Stimulated activated CD8-positive, alpha-beta memory T cell treated with anti-CD3 and anti-CD28 coated beads, Interleukin-12 subunit alpha, Interleukin-12 subunit beta, amount 100 ng/mL, for 24 hours (primary cell): ENCODE measurements around the gene TNFRSF6B.
"Not testable (repeated sequence)": the region's sequence is repeated elsewhere in the genome, so short reads cannot be mapped to it uniquely, and the experiment has no call there.

Experiments used
- DNase-seq: peaks from one replicate; pipeline ENCODE4 v3.0.0-alpha.2; 2020; ENCODE audit errors: extremely low read depth

Gene TNFRSF6B, protein sequence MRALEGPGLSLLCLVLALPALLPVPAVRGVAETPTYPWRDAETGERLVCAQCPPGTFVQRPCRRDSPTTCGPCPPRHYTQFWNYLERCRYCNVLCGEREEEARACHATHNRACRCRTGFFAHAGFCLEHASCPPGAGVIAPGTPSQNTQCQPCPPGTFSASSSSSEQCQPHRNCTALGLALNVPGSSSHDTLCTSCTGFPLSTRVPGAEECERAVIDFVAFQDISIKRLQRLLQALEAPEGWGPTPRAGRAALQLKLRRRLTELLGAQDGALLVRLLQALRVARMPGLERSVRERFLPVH

DNA sequence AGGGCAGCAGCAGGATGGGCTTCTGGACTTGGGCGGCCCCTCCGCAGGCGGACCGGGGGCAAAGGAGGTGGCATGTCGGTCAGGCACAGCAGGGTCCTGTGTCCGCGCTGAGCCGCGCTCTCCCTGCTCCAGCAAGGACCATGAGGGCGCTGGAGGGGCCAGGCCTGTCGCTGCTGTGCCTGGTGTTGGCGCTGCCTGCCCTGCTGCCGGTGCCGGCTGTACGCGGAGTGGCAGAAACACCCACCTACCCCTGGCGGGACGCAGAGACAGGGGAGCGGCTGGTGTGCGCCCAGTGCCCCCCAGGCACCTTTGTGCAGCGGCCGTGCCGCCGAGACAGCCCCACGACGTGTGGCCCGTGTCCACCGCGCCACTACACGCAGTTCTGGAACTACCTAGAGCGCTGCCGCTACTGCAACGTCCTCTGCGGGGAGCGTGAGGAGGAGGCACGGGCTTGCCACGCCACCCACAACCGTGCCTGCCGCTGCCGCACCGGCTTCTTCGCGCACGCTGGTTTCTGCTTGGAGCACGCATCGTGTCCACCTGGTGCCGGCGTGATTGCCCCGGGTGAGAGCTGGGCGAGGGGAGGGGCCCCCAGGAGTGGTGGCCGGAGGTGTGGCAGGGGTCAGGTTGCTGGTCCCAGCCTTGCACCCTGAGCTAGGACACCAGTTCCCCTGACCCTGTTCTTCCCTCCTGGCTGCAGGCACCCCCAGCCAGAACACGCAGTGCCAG is at the start of gene TNFRSF6B:
TNFRSF6B (plus strand) TSS at position 25 of the 729 bp plus-strand sequence; CDS start at position 141, 116 bp downstream.
- no peak for DNase-seq

DNA sequence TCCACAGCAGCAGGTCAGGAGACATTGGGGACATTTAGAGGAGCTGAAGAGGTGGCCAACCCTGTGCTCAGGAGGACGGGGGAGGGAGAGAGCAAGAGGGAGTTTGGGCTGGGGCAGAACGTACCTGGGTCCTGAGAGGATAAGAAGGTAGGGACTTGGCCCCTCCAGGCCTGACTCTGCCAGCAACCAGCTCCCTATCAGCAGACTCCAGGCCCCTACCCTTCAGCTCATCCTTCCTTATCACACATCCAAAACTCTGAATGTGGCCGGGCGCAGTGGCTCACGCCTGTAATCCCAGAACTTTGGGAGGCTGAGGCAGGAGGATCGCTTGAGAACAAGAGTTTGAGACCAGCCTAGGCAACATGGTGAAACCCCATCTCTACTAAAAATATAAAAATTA is 48.3 kb upstream of the TNFRSF6B start:
- no peak for DNase-seq

DNA sequence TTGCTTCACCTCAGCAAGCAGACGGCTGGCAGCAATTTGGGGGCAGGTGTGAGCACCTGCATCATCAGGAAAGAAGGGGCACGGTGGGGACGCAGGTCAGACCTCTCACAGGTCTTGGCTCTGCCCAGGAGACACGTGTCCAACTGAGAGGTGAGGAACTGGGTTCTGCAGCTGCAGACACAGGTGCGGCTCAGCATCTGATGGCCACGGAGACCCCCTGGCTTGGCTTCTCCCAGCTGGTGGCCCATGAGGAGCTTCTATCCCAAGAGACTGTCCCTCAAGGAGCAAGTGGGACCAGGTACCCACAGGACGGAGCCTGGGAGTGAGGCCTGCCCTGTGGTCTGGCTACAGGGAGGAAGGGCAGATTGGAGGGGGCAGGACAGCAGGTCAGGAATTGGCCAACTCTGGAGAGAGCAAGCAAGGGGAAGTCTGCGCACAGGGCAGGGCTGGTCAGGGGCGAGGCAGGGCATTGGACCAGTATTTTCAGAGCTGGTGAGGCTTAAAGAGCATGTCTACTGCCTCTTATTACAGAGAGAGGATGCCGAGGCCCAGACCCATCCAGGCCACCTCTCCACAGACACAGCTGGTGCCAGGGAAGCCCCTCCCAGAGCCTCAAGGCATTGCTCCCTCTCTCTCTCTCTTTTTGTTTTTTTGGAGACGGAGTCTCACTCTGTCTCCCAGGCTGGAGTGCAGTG is 47.4 kb upstream of the TNFRSF6B start:
- DNase-seq = no peak

DNA sequence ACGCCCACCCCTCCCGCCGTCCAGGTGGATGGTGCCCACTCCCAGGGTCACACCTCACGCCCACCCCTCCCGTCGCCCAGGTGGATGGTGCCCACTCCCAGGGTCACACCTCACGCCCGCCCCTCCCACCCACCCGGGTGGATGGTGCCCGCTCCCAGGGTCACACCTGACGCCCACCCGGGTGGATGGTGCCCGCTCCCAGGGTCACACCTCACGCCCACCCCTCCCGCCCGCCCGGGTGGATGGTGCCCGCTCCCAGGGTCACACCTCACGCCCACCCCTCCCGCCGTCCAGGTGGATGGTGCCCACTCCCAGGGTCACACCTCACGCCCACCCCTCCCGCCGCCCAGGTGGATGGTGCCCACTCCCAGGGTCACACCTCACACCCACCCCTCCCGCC is 46.0 kb upstream of the TNFRSF6B start:
- DNase-seq = not testable (repeated sequence)

DNA sequence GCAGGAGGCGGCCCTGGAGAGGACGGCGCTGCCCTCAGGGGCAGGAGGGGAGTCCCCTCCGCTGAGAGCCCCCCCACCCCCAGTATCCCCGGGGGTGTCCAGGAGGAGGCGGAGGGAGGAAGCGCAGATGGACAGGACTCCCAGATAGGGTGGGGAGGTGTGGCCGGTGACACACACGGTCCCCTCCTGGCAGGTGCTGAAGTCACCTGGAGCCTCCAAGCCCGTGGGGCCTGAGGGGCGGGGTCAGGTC is 44.6 kb upstream of the TNFRSF6B start:
- no peak for DNase-seq

DNA sequence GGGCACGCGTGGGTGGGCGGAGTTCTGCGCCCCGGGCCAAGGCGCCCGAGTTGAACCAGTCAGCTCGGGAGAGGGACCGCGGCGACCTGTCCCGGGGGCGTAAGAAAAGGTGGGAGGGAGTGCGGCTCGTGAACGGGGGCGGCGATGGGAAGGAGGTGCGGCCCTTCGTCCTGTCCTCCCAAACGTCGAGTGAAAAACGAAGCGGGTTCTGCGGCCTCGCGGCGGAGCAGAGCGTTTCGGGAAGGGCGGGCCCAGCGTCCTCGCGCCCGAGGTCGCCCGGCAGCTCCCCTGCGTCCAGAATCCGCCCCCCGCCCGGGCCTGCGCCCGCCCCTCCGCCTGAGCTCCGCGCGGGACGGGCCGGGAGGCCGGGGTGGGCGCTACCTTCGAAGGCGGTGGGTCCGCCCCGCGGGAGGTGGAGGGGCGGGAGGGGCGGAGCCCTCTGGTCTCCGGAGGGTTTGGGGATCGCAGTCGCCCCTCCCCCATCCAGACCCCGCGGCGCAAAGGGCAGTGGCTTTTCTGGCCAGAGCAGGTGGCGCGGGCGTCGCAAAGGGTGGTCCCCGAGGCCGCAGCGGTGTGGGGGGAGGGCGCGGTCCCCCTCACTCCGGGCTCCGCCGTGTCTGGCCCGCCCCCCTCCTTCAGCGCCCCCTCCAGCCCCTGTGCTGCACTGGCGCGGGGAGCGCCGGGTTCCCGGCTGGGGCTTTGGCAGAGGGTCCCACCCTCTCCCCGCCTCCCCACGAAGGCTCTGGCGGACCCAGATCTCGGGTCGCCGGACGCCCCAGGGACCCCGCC is 44.1 kb upstream of the TNFRSF6B start:
- no peak for DNase-seq

DNA sequence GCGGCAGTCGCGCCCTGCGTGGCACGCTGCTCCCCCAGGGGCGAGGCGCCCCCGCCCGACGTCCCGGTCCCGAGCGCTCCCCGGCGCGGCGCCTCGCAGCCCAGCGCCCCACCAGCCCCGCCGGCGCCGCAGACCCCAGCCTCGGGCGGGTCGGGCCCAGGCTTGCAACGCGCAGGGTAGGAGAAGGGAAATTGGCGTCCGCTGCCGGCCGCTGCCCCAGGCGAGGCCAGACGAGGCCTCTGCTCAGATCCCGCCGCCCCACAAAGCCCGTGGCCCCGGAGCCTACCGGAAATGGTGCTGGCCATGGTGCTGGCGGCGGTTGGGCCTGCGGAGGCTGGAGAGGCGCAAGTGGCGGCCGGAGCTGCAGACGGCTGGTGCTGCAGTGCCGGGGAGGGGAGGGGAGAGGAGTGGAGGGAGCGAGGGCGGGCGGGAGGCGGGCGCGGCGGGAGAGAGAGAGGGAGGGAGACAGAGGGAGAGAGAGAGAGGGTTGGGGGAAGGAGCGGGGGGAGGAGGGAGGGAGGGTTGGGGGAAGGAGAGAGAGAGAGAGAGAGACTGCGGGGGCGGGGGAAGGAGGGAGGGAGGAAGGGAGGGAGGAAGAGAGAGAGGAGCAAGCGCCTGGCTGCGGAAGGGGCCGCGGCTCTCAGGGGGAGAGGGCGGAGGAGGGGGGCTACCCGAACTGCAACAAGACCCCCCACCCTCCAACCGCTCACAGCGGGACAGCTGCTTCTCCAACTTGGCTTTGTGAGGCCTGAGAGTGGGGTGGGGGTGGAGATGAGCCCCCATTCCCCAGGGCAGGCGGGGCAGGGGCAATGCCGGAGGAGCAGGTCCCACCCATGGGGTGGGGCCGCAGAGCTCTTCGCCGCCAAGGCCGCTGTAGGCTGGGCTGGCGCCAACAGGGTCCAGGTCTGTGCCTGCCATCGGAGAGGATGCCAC is 43.1 kb upstream of the TNFRSF6B start, which contains the start of gene STMN3:
STMN3 (minus strand) TSS at position 384 of the 933 bp plus-strand sequence; CDS start at position 305, 79 bp downstream.
- no peak for DNase-seq

DNA sequence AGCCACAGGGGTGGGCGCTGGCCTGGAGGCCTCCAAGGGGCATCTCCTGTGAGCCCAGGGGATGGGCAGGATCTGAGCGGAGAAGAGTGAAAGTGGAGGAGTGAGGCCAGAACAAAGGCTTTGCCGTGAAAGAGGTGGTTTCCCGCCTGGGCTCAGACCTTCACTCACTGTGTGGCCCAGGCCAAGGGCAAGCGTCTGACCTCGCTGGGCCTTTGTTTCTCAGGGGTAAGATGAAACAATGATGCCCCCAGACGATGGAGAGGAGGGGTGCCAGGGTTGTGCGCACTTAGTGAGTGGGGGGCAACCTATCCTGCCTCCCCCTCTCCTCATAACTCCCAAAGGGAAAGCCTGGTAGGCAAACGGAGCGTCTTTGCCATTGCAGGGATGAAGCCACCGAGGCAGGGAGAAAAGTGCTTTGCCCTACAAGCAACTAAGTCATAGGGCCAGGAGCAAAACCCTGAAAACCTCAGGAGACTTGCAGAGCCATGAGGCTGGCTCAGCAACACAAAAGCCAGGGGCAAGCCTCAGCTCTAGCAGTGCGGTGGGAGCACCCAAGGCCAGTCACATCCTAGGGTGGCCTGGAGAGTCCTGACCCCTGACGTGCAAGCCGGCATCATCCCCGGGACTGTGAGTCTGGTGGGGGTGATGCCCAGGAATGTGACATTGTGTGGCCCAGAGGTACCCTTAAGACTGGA is 42.3 kb upstream of the TNFRSF6B start:
- no peak for DNase-seq

DNA sequence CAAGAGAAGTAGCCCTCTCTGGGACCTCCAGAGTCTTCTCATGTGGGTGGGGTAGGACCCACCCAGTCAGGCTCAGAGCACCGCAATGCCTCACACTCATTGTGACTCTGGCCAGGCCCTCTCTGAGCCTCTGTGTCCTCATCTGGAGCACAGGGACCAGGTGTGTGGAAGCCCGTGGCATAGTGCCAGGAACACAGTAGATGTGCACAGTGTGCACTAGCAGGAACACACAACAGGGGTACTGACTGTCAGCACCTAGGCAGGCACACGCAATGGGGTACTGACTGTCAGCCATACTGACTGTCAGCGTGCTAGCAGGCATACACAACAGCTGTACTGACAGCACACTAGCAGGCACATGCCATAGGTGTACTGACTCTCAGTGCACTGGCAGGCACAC is 41.2 kb upstream of the TNFRSF6B start:
- DNase-seq = no peak

DNA sequence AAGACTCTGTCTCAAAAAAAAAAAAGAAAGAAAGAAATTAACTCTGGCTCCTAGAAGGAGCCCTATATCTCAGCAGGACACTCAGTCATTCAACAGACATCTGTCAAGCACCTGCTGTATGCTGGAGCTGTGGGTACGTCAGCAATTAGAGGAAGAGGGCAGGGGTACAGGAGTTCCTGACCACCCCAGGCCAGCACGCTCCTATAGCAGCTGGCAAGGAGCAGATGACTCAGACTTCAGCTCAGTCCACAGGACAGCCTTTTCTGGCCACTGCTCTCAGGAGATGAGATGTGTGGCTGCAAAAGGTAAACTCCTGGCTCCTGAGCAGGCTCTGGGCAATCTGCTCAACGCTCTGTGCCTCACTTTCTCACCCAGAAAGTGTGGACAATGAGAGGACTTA is 40.0 kb upstream of the TNFRSF6B start:
- no peak for DNase-seq

DNA sequence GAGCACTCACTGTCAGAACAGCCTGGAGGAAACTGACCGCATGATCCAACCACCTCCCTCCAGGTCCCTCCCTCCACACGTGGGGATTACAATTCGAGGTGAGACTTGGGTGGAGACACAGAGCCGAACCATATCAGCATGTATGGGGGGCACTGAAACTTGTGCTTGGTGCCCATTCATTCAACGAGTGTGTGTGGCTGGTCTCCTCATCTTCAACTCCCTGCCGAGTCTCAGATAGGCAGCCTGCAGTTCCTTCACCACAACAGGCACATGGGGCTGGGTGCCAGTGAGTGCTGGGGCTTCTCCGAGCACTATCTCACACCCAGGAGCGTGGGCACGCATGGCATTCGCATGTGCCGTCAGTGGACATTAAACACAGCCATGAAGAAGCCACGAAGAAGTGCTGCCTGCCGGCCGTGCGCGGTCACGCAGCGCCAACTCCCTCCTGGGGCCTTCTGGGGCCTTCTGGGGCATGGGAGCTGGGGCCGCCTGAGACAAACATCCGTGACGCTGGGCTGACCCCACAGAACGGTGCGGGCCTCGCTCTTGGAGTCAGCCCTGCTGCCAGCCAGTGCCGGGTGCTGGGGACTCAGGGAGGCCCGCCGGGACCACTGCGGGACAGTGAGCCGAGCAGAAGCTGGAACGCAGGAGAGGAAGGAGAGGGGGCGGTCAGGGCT is 39.1 kb upstream of the TNFRSF6B start:
- DNase-seq = no peak

DNA sequence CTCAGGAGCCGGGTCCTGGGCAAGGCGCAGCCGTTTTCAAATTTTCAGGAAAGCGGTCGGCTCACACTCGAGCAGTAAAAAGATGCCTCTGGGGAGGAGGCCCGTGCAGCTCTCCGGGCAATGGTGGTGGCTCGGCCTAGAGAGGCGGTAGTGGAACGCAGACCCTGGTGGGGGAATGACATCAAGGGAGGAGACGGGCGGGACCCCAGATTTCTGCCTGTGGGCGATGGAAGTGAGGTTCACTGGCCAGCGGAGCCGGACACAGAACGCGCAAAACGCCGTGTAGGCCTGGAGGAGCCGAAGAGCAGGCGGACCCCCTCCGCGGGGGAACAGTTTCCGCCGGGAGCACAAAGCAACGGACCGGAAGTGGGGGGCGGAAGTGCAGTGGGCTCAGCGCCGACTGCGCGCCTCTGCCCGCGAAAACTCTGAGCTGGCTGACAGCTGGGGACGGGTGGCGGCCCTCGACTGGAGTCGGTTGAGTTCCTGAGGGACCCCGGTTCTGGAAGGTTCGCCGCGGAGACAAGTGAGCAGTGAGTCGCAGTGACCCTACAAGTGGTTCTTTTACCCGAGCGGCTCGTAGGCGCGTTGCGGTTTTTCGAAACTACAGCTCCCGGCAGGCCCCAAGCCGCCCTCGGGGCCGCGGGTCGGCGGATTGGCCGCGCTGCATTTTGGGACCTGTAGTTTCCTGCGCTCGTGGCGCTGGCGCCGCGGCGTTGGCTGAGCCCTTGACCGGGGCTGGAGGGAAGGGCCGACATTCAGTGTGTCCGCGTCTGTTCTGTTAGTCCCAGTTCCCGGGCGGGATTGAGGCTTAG is 38.3 kb upstream of the TNFRSF6B start, which contains the start of gene RTEL1:
RTEL1 (plus strand) TSS at position 376 of the 812 bp plus-strand sequence. CDS start 1,091 bp downstream, outside the sequence.
- DNase-seq = peak; percentile 66

DNA sequence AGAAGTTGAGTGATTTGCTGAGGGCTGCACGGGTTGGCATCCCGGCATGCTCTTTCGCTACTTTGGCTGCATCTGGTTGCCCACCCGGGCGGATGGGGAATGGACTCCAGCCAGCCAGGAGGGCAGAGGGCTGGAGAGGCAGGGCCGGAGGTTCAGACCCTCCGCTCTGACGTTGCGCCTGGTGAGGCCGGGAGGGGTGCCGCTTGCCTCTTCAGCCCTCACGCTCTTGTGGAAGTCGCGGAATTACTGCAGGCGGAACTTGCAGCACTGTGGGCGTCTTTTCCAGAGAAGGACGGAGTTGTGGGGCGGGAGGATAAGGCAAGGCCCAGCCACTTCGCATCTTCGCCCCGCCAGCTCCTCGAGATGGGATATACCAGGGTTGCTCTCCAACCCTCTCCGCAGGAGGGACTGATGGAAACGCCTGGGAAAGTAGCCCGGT is 37.7 kb upstream of the TNFRSF6B start:
- no peak for DNase-seq

DNA sequence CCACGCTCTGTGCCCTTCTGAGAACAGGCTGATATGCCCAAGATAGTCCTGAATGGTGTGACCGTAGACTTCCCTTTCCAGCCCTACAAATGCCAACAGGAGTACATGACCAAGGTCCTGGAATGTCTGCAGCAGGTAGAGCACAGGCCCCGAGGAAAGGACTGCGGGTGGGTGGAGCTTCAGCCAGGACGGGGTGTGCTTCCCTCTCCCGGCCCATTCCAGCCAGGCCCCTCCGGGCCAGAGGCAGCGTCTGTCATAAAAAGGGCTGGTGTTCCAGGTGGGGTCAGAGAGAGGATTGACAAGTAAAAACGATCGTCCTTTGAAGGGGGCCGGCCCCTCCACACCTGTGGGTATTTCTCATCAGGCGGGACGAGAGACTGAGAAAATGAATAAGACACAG is 37.1 kb upstream of the TNFRSF6B start:
- DNase-seq = no peak

DNA sequence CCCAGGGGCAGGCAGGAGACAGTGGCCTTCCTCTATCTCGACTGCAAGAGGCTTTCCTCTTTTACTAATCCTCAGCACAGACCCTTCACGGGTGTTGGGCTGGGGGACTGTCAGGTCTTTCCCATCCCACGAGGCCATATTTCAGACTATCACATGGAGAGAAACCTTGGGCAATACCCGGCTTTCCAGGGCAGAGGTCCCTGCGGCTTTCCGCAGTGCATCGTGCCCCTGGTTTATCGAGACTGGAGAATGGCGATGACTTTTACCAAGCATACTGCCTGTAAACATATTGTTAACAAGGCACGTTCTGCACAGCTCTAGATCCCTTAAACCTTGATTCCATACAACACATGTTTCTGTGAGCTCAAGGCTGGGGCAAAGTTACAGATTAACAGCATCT is 36.3 kb upstream of the TNFRSF6B start:
- DNase-seq = not testable (repeated sequence)

DNA sequence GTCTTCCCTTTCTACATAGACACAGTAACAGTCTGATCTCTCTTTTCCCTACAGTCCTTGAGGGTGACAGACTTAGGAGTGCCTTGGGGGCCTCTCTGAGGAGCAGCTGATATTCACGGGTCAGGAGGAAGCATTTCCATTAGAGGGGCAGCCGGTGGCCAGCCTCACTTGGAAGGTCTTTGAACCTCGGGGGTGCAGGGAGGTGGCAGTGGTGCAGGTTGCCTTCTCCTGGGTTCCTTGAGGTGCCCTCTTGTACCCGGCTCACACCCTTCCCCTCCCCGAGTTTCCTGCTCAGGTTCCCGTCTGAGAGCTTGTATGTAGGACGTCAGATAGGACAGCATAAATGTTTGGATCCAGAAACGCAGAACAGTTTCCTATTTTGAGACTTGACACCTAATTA is 35.8 kb upstream of the TNFRSF6B start:
- no peak for DNase-seq

DNA sequence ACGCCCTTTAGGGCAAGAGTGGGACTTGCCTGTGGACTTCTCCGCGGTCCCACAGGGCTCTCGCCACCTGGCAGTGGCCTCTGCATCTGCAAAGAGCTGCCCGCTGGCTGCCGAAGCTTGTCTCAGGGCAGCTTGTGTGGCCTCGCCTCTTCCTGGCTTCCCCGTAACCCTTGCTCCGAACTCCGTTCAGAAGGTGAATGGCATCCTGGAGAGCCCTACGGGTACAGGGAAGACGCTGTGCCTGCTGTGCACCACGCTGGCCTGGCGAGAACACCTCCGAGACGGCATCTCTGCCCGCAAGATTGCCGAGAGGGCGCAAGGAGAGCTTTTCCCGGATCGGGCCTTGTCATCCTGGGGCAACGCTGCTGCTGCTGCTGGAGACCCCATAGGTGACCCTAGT is 35.3 kb upstream of the TNFRSF6B start:
- DNase-seq = no peak

DNA sequence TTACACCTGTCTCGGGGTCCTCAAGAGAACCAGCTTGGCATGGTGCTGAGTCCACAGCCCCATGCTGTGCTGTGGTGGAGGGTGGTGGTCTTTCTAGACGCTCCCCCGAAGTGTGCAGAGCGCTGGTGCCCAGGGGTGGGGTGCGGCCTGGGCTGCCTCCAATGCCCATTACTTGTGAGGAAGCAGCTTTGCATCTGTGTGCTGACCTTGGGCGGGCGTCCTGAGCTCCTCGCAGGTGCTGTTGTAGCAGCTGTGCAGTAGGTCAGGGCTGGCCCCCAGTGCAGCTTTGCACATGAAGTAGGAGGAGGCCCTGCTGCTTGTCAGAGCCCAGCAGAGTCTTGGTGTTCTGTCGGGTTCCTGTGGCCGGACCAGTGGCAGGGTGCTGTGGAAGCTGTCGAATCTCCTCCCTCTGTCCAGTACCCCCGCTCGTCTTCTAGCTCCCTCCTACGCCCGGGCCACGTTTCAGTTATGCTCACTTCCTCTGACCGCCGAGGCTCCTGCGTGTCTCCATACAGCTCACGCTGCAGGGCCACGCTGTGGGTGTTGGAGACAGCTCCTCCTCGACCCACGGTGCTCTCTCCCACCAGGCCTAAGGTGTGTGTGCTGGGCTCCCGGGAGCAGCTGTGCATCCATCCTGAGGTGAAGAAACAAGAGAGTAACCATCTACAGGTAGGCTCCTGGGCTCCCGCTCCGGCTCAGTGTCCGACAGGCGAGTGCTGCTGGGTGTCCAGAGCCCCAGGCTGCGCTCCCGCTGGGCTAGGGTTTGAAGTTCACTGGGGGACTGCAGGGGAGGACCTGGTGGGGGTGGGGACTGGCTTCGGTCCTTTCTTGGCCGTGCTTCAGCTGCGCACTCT is 34.3 kb upstream of the TNFRSF6B start:
- DNase-seq = no peak
